Neural progenitor cell (in vitro differentiated cells): ENCODE data around the gene HIBADH.

ENCODE experiments used
- CTCF ChIP-seq: fragments of 200-600 bp; sonication (generic); IDR thresholded peaks from 2 replicates; pipeline ENCODE4 v1.5.1; 2017; ENCODE audit warnings: antibody characterized with exemption, mild to moderate bottlenecking
- EZH2phosphoT487 ChIP-seq: fragments of 200-600 bp; sonication (generic); IDR thresholded peaks from 2 replicates; pipeline ENCODE4 v1.6.1; 2017; ENCODE audit warnings: antibody characterized with exemption

DNA sequence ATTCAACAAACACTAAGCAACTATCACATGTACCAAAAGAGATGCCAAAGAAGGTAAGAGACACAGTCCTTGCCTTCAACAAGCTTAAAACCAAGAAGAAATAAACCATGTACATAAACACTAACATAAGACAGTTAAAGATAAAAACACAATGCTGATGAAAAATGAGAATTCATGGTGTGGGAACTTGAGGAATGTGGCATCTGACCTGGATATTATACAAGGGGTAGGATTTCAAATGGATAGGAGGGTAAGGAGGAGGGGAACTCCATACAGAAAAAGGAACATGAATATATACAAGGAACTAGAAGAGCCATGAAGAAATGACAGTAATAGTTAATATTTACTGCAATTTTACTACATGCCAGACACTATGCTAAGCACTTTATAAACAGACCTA, 11.0 kb downstream of the HIBADH start:
- TF ChIP-seq EZH2phosphoT487, result no peak
- no peak for TF ChIP-seq CTCF
